Stomach (tissue), 9 donors: Measurements from ENCODE around the gene PPHLN1. TPM values are rescaled to one million over a fixed set of nuclear protein-coding genes. Genes with fewer than 3 reads are reported as not detected.
A peak's percentile ranks its signal among the peaks of the same experiment; 100 is the strongest.

Source experiments
- DNase-seq, 2 donors: peaks; one replicate each; pipeline versions ENCODE4 v3.0.0 to v3.0.0-alpha.2; 2013 to 2019
- H3K27ac ChIP-seq, 5 donors: fragments of 200-600 bp in 4 of 5; sonication (generic) in 4 of 5; one replicate each; pipeline ENCODE4 v1.5.1; 2013 to 2019; ENCODE audit warnings: mild to moderate bottlenecking in 1 of 5, moderate library complexity in 1 of 5
- H3K27me3 ChIP-seq, 3 donors: fragments of 200-600 bp; sonication (generic); one replicate each; pipeline ENCODE4 v1.5.1; 2017 to 2019; ENCODE audit warnings: mixed run types in 1 of 3
- H3K36me3 ChIP-seq, 4 donors: fragments of 200-600 bp; sonication (generic); 1 replicate in 3 of 4; 2 replicates in 1 of 4; pipeline ENCODE4 v1.5.1; 2016 to 2019
- H3K4me1 ChIP-seq, 4 donors: fragments of 200-600 bp; sonication (generic); one replicate each; pipeline ENCODE4 v1.5.1; 2016 to 2019
- H3K4me3 ChIP-seq, 4 donors: fragments of 200-600 bp; sonication (generic) in 3 of 4; one replicate each; pipeline ENCODE4 v1.5.1; 2016 to 2019; ENCODE audit warnings: mild to moderate bottlenecking in 1 of 4
- H3K9me3 ChIP-seq, 4 donors: fragments of 200-600 bp; sonication (generic); one replicate each; pipeline ENCODE4 v1.5.1; 2016 to 2019
- EP300 ChIP-seq: sonication (generic); formaldehyde crosslinking; IDR thresholded peaks from one replicate; pipeline ENCODE4 v1.6.1; 2017; ENCODE audit warnings: antibody characterized with exemption
- POLR2A ChIP-seq, 4 donors: fragments of 450-650 bp; IDR thresholded peaks; one replicate each; pipeline ENCODE4 v1.6.1; 2016; ENCODE audit warnings: antibody characterized with exemption in 4 of 4, control low read depth in 2 of 4, mild to moderate bottlenecking in 1 of 4, moderate library complexity in 1 of 4
- POLR2AphosphoS5 ChIP-seq, 3 donors: sonication (generic); formaldehyde crosslinking; IDR thresholded peaks; one replicate each; pipeline ENCODE4 v1.6.1; 2016; ENCODE audit warnings: antibody characterized with exemption in 3 of 3
- WGBS, 5 donors: extraction: QIAGEN DNeasy Blood & Tissue Kit in 3 of 5; methylation state at CpG; one replicate each; pipeline versions ENCODE4 v1.1.5 to v1.1.7; 2013 to 2018; 5-methylcytosine and 5-hydroxymethylcytosine counted together
- intact Hi-C: fragments of 100-400 bp; cut with DNase I; formaldehyde crosslinking; loops from one replicate; pipeline ENCODE4 v1.15.1; 2023; ENCODE audit warnings: low total_unique reads
- polyA plus RNA-seq, 3 donors: library from polyadenylated mRNA; stranded (reverse); fragments of 200-250 nt; gene quantifications; one replicate each; pipeline ENCODE4 v1.2.3, GENCODE V29; 2013
- total RNA-seq, 5 donors: library from RNA; depleted of rRNA; stranded (reverse); fragments of >200 nt; gene quantifications; one replicate each; pipeline versions ENCODE4 v1.1.0 to v1.2.3, GENCODE V29; 2014 to 2016
- TF ChIP-seq, protein P1 (sequence below), 7 experiments: fragments of 450-650 bp in 4 of 7; fragments of 200-600 bp in 3 of 7; sonication (generic) in 3 of 7; IDR thresholded peaks; one replicate each; pipeline ENCODE4 v1.5.1; 2016 to 2019; ENCODE audit warnings: antibody characterized with exemption in 7 of 7, control low read depth in 2 of 7, mild to moderate bottlenecking in 1 of 7
- donor health status: healthy with polysubstance abuse.
- donor health status: Bipolar disorder and iron deficiency.
- donor health status: healthy.

PPHLN1 gene
- total and polyA plus RNA-seq, 8 donors, result 23.5 to 213 (median 52.0) TPM

GRCh38 chr12:42463671-42464070 is 137.7 kb downstream of the PPHLN1 start:
- no peaks in the 10 kb centered on the region for H3K9me3 ChIP-seq
- peaks cover 0 to 4% (median 1%) of the 10 kb centered on the region in 4 donors for H3K4me1 ChIP-seq
- H3K27me3 ChIP-seq, result no peaks in the 10 kb centered on the region
- H3K36me3 ChIP-seq, result peaks cover 8 to 68% (median 60%) of the 10 kb centered on the region in 4 donors
- TF ChIP-seq POLR2AphosphoS5 (IDR thresholded peaks at IDR 0.05), result no peak
- TF ChIP-seq, protein P1, sequence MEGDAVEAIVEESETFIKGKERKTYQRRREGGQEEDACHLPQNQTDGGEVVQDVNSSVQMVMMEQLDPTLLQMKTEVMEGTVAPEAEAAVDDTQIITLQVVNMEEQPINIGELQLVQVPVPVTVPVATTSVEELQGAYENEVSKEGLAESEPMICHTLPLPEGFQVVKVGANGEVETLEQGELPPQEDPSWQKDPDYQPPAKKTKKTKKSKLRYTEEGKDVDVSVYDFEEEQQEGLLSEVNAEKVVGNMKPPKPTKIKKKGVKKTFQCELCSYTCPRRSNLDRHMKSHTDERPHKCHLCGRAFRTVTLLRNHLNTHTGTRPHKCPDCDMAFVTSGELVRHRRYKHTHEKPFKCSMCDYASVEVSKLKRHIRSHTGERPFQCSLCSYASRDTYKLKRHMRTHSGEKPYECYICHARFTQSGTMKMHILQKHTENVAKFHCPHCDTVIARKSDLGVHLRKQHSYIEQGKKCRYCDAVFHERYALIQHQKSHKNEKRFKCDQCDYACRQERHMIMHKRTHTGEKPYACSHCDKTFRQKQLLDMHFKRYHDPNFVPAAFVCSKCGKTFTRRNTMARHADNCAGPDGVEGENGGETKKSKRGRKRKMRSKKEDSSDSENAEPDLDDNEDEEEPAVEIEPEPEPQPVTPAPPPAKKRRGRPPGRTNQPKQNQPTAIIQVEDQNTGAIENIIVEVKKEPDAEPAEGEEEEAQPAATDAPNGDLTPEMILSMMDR (IDR thresholded peaks at IDR 0.05), result no peak
- intact Hi-C loops, result no loop called here
- no peak overlapping the region for H3K4me3 ChIP-seq
- WGBS, 5 donors, result 94 to 99% (median 98%) methylated on average over 4 of the region's 4 CpGs
- H3K27ac ChIP-seq, result no peak overlapping the region
- no peak for DNase-seq

DNA sequence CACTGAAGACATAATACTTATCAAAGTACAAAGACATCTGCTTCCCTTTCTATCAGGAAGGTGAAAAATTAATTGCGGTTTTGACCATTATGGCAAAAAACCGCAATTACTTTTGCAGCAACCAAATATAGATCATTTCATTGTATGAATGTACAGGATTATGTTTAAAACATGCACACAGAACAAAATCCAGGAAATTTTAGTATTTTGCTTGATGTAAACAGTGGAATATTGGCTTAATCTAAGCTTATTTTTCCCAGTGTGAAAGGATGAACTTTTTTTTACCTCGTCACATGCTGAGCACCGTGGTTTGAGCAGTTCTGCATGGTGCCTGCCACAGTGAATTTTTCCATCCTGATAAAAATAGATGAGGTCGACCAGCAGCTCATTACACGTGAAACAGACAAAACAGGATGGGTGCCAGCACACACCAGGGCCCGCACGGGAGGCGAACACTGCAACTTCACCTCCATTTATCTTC is 142.4 kb downstream of the PPHLN1 start:
- TF ChIP-seq EP300 (no peak), POLR2AphosphoS5 (IDR thresholded peaks at IDR 0.05) (no peak), POLR2A (IDR thresholded peaks at IDR 0.05) (no peak)
- TF ChIP-seq, protein P1 (IDR thresholded peaks at IDR 0.05), result no peak
- no peak overlapping the region for H3K27ac ChIP-seq
- H3K27me3 ChIP-seq, result no peaks in the 10 kb centered on the region
- no peak overlapping the region for H3K4me3 ChIP-seq
- H3K9me3 ChIP-seq, result no peaks in the 10 kb centered on the region
- 31 to 53% (median 36%) methylated on average over 9 of the region's 9 CpGs for WGBS, 5 donors
- H3K36me3 ChIP-seq, result peaks cover 12 to 53% (median 36%) of the 10 kb centered on the region in 4 donors
- intact Hi-C loops, result no loop called here
- peak in 1 of 2 donors; percentile 21 for DNase-seq
- H3K4me1 ChIP-seq, result peaks cover 0 to 23% (median 7%) of the 10 kb centered on the region in 4 donors

DNA sequence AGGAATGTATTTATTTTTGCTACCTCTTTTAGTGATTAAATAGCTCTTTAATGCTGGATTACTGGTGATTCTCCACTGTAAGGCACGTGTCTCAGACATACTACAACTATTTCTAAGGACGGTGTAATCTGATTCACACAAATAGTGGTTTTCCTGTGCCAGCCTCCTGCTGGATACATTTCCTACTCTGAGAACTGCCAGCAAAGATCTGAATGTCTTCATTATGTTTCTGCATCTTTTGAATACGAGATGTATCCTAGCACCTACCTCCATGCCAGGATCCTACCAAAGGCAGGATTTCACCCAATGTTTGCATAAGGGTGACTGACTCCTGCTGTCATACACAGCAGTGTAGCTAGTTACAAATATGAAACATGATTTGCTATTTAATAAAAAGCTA is 143.0 kb downstream of the PPHLN1 start:
- Histone ChIP-seq H3K27me3 (no peaks in the 10 kb centered on the region), H3K36me3 (peaks cover 12 to 48% (median 31%) of the 10 kb centered on the region in 4 donors), H3K4me3 (peak overlapping the region in 1 of 4 donors; percentile 17), H3K9me3 (no peaks in the 10 kb centered on the region), H3K4me1 (peaks cover 0 to 27% (median 8%) of the 10 kb centered on the region in 4 donors), H3K27ac (peak overlapping the region in 1 of 5 donors; percentile 2)
- TF ChIP-seq POLR2A (IDR thresholded peaks at IDR 0.05) (no peak), EP300 (no peak), POLR2AphosphoS5 (IDR thresholded peaks at IDR 0.05) (no peak)
- TF ChIP-seq, protein P1 (IDR thresholded peaks at IDR 0.05), result no peak
- WGBS, 5 donors, result 39 to 77% (median 60%) methylated on average over 3 of the region's 3 CpGs
- no peak for DNase-seq
- intact Hi-C loops, result no loop called here

DNA sequence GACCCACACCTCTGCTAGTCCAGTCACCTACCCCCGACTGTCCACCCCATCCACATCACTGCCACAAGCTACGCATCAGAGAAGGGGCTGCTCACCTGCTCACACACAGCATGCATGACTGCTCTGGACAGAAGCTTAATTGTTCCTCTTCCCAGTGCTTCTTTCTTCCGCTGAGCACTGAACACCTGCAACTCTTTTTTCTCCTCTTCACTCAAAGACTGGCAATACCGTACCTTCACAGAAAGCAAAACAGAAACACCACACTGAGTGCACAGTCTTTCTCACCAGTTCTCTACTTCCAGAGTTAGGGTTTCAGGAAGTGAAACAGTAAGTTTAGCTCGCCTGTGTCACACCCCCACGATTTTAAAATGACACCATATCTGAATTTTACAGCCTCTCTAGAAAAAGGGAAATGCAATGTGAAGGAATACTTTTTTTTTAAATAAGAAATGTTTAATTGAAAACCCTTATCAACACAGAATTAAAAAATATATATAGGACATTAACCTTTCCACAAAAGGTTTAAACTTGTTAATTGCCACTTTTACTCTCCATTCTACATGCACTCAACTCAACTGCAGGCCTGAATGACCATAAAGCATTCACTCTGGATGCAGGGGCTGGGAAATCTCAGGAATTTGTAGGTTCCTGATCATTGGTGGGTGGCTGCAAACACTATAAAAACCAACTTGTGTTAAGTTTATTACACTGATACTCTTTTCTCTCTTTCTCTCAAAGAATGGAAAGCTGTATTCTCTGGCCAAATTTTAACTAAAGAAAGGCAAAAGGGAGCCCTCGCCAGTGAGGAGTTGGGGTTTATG is 143.6 kb downstream of the PPHLN1 start:
- 76 to 84% (median 80%) methylated on average over 7 of the region's 7 CpGs for WGBS, 5 donors
- no peak overlapping the region for H3K27ac ChIP-seq
- no peaks in the 10 kb centered on the region for H3K9me3 ChIP-seq
- H3K27me3 ChIP-seq, result no peaks in the 10 kb centered on the region
- no peak for TF ChIP-seq EP300
- TF ChIP-seq POLR2A (IDR thresholded peaks at IDR 0.05), result no peak
- intact Hi-C loops, result no loop called here
- H3K4me1 ChIP-seq, result peaks cover 0 to 29% (median 8%) of the 10 kb centered on the region in 4 donors
- DNase-seq, result peak in 1 of 2 donors; percentile 30
- peaks cover 7 to 41% (median 24%) of the 10 kb centered on the region in 4 donors for H3K36me3 ChIP-seq
- peak overlapping the region in 1 of 4 donors; percentile 17 for H3K4me3 ChIP-seq
